Activated naive CD4-positive, alpha-beta T cell treated with anti-CD3 and anti-CD28 coated beads for 36 hours (primary cell): Measurements from ENCODE around the gene PPM1L. TPM values are rescaled to one million over a fixed set of nuclear protein-coding genes. Genes with fewer than 3 reads are reported as not detected.

Experiments used
- CTCF ChIA-PET: fragments of 350-600 bp; sonication (Branson Sonifier 250); formaldehyde crosslinking; loops from one replicate; lab custom pipeline; 2021; ENCODE audit warnings: antibody characterized with exemption; lab: Charles Lee
- DNase-seq: peaks from one replicate; pipeline ENCODE4 v3.0.0-alpha.2; 2020
- H3K27ac Mint-ChIP-seq: one replicate; pipeline ENCODE4 v1.8.0; 2021; ENCODE audit warnings: mild to moderate bottlenecking, mixed read lengths
- H3K27me3 Mint-ChIP-seq: one replicate; pipeline ENCODE4 v1.8.0; 2021; ENCODE audit warnings: low read depth, mixed read lengths
- H3K36me3 Mint-ChIP-seq: one replicate; pipeline ENCODE4 v1.8.0; 2021; ENCODE audit warnings: low read depth, mixed read lengths
- H3K4me1 Mint-ChIP-seq: one replicate; pipeline ENCODE4 v1.8.0; 2021; ENCODE audit warnings: low read depth, mixed read lengths
- H3K4me3 Mint-ChIP-seq: one replicate; pipeline ENCODE4 v1.8.0; 2021; ENCODE audit warnings: mild to moderate bottlenecking, moderate library complexity, mixed read lengths
- H3K9me3 Mint-ChIP-seq: one replicate; pipeline ENCODE4 v1.8.0; 2021; ENCODE audit warnings: mixed read lengths
- intact Hi-C: fragments of 100-400 bp; cut with micrococcal nuclease; formaldehyde crosslinking; loops from one replicate; pipeline ENCODE4 v1.15.1; 2023
- total RNA-seq, 2 experiments: library from RNA; stranded (reverse); gene quantifications; one replicate each; pipeline ENCODE4 v1.2.3, GENCODE V29; 2021

The PPM1L gene
- total RNA-seq, 2 experiments from 2014 or later = 2.1 TPM

GRCh38 chr3:160815280-160815679, 59.2 kb downstream of the PPM1L start:
- Mint-ChIP-seq H3K27me3 (no peaks in the 10 kb centered on the region), H3K4me3 (no peak overlapping the region), H3K4me1 (no peaks in the 10 kb centered on the region), H3K9me3 (no peaks in the 10 kb centered on the region), H3K36me3 (no peaks in the 10 kb centered on the region), H3K27ac (no peak overlapping the region)
- no peak for DNase-seq
- CTCF ChIA-PET = no interaction called here
- intact Hi-C loops = no loop called here

GRCh38 chr3:160820022-160820421, 64.0 kb downstream of the PPM1L start:
- H3K4me3 Mint-ChIP-seq = no peak overlapping the region
- CTCF ChIA-PET = interaction anchor here (0.9 kb wide), 1 partner anchor 16 kb away, joined by 3 read pairs; no protein-coding TSS in a partner anchor
- no peaks in the 10 kb centered on the region for H3K9me3 Mint-ChIP-seq
- intact Hi-C loops = no loop called here
- no peaks in the 10 kb centered on the region for H3K36me3 Mint-ChIP-seq
- H3K27me3 Mint-ChIP-seq = no peaks in the 10 kb centered on the region
- no peaks in the 10 kb centered on the region for H3K4me1 Mint-ChIP-seq
- no peak overlapping the region for H3K27ac Mint-ChIP-seq
- no peak for DNase-seq

GRCh38 chr3:160820430-160820829, 64.4 kb downstream of the PPM1L start:
- H3K27ac Mint-ChIP-seq = no peak overlapping the region

GRCh38 chr3:160822936-160823335, 66.9 kb downstream of the PPM1L start:
- Mint-ChIP-seq H3K27me3 (no peaks in the 10 kb centered on the region), H3K4me3 (no peak overlapping the region), H3K4me1 (no peaks in the 10 kb centered on the region), H3K36me3 (no peaks in the 10 kb centered on the region), H3K9me3 (no peaks in the 10 kb centered on the region), H3K27ac (no peak overlapping the region)
- intact Hi-C loops = no loop called here
- no peak for DNase-seq
- CTCF ChIA-PET = no interaction called here

More at GRCh38 chr3:160820430-160820829, 64.4 kb downstream of the PPM1L start:
- H3K27me3 Mint-ChIP-seq = no peaks in the 10 kb centered on the region
- no peaks in the 10 kb centered on the region for H3K36me3 Mint-ChIP-seq
- intact Hi-C loops = no loop called here
- H3K9me3 Mint-ChIP-seq = no peaks in the 10 kb centered on the region
- H3K4me3 Mint-ChIP-seq = no peak overlapping the region
- no peaks in the 10 kb centered on the region for H3K4me1 Mint-ChIP-seq
- CTCF ChIA-PET = interaction anchor here (0.9 kb wide), 1 partner anchor 15 kb away, joined by 3 read pairs; no protein-coding TSS in a partner anchor
- no peak for DNase-seq

- intact Hi-C loops = no loop called here
- H3K9me3 Mint-ChIP-seq = no peaks in the 10 kb centered on the region
- CTCF ChIA-PET = interaction anchor here (0.5 kb wide), 1 partner anchor 69 kb away, joined by 3 read pairs; no protein-coding TSS in a partner anchor
- no peaks in the 10 kb centered on the region for H3K36me3 Mint-ChIP-seq
- DNase-seq = no peak
- no peaks in the 10 kb centered on the region for H3K27me3 Mint-ChIP-seq
- H3K4me1 Mint-ChIP-seq = no peaks in the 10 kb centered on the region
- H3K4me3 Mint-ChIP-seq = no peak overlapping the region
- H3K27ac Mint-ChIP-seq = no peak overlapping the region
These were observed 69.3 kb downstream of the PPM1L start for GRCh38 chr3:160825311-160825800.

- CTCF ChIA-PET = no interaction called here
- intact Hi-C loops = no loop called here
- H3K36me3 Mint-ChIP-seq = no peaks in the 10 kb centered on the region
- H3K4me1 Mint-ChIP-seq = no peaks in the 10 kb centered on the region
- DNase-seq = no peak
- H3K27me3 Mint-ChIP-seq = no peaks in the 10 kb centered on the region
- H3K9me3 Mint-ChIP-seq = no peaks in the 10 kb centered on the region
- no peak overlapping the region for H3K27ac Mint-ChIP-seq
- no peak overlapping the region for H3K4me3 Mint-ChIP-seq
These were observed 70.4 kb downstream of the PPM1L start for GRCh38 chr3:160826408-160826807.

GRCh38 chr3:160826991-160827390, 71.0 kb downstream of the PPM1L start:
- Mint-ChIP-seq H3K27me3 (no peaks in the 10 kb centered on the region), H3K4me3 (no peak overlapping the region), H3K27ac (no peak overlapping the region), H3K9me3 (no peaks in the 10 kb centered on the region), H3K36me3 (no peaks in the 10 kb centered on the region), H3K4me1 (no peaks in the 10 kb centered on the region)
- CTCF ChIA-PET = no interaction called here
- intact Hi-C loops = no loop called here
- DNase-seq = no peak

- no peak for DNase-seq
- no peaks in the 10 kb centered on the region for H3K36me3 Mint-ChIP-seq
- CTCF ChIA-PET = no interaction called here
- no peaks in the 10 kb centered on the region for H3K4me1 Mint-ChIP-seq
- H3K9me3 Mint-ChIP-seq = no peaks in the 10 kb centered on the region
- no peak overlapping the region for H3K27ac Mint-ChIP-seq
- H3K4me3 Mint-ChIP-seq = no peak overlapping the region
- H3K27me3 Mint-ChIP-seq = no peaks in the 10 kb centered on the region
- intact Hi-C loops = no loop called here
These were observed 71.5 kb downstream of the PPM1L start for GRCh38 chr3:160827516-160827915.

GRCh38 chr3:160828880-160829279, 72.8 kb downstream of the PPM1L start:
- no peaks in the 10 kb centered on the region for H3K36me3 Mint-ChIP-seq
- no peak overlapping the region for H3K27ac Mint-ChIP-seq
- DNase-seq = no peak
- no peaks in the 10 kb centered on the region for H3K9me3 Mint-ChIP-seq
- intact Hi-C loops = no loop called here
- CTCF ChIA-PET = interaction anchor here (1.4 kb wide), 1 partner anchor 10 kb away, joined by 5 read pairs; no protein-coding TSS in a partner anchor
- no peak overlapping the region for H3K4me3 Mint-ChIP-seq
- H3K4me1 Mint-ChIP-seq = no peaks in the 10 kb centered on the region
- H3K27me3 Mint-ChIP-seq = no peaks in the 10 kb centered on the region

- no peaks in the 10 kb centered on the region for H3K27me3 Mint-ChIP-seq
- intact Hi-C loops = no loop called here
- H3K4me1 Mint-ChIP-seq = no peaks in the 10 kb centered on the region
- H3K9me3 Mint-ChIP-seq = no peaks in the 10 kb centered on the region
- no peak overlapping the region for H3K4me3 Mint-ChIP-seq
- no peak overlapping the region for H3K27ac Mint-ChIP-seq
- no peak for DNase-seq
- CTCF ChIA-PET = interaction anchor here (1.4 kb wide), 1 partner anchor 9 kb away, joined by 5 read pairs; no protein-coding TSS in a partner anchor
- no peaks in the 10 kb centered on the region for H3K36me3 Mint-ChIP-seq
These were observed 73.5 kb downstream of the PPM1L start for GRCh38 chr3:160829486-160830009.

- intact Hi-C loops = no loop called here
- no peak overlapping the region for H3K4me3 Mint-ChIP-seq
- DNase-seq = no peak
- H3K9me3 Mint-ChIP-seq = no peaks in the 10 kb centered on the region
- no peaks in the 10 kb centered on the region for H3K36me3 Mint-ChIP-seq
- H3K27ac Mint-ChIP-seq = no peak overlapping the region
- H3K4me1 Mint-ChIP-seq = no peaks in the 10 kb centered on the region
- H3K27me3 Mint-ChIP-seq = peaks cover 3% of the 10 kb centered on the region
- CTCF ChIA-PET = no interaction called here
These were observed 74.8 kb downstream of the PPM1L start for GRCh38 chr3:160830796-160831195.

- H3K9me3 Mint-ChIP-seq = no peaks in the 10 kb centered on the region
- H3K27me3 Mint-ChIP-seq = peaks cover 3% of the 10 kb centered on the region
- no peaks in the 10 kb centered on the region for H3K36me3 Mint-ChIP-seq
- H3K4me1 Mint-ChIP-seq = no peaks in the 10 kb centered on the region
- no peak overlapping the region for H3K4me3 Mint-ChIP-seq
- DNase-seq = no peak
- CTCF ChIA-PET = interaction anchor here (0.5 kb wide), 1 partner anchor 371 kb away, joined by 3 read pairs; no protein-coding TSS in a partner anchor
- H3K27ac Mint-ChIP-seq = no peak overlapping the region
- intact Hi-C loops = no loop called here
These were observed 75.4 kb downstream of the PPM1L start for GRCh38 chr3:160831401-160831800.

GRCh38 chr3:160837394-160837980, 81.5 kb downstream of the PPM1L start:
- CTCF ChIA-PET = interaction anchor here (0.7 kb wide), 1 partner anchor 75 kb away, joined by 3 read pairs; no protein-coding TSS in a partner anchor
- intact Hi-C loops = no loop called here
- Mint-ChIP-seq H3K9me3 (peaks cover 6% of the 10 kb centered on the region), H3K27ac (no peak overlapping the region), H3K4me1 (peaks cover 2% of the 10 kb centered on the region), H3K4me3 (no peak overlapping the region), H3K27me3 (peaks cover 3% of the 10 kb centered on the region), H3K36me3 (no peaks in the 10 kb centered on the region)
- DNase-seq = no peak
